GM21515 (cell line): ENCODE results near the gene C19orf85.

Experiments
- ATAC-seq: cut with Tn5 transposase; IDR thresholded peaks from one replicate; pipeline ENCODE4 v1.9.1; 2021; ENCODE audit not compliant: unreplicated experiment

C19orf85 gene

DNA sequence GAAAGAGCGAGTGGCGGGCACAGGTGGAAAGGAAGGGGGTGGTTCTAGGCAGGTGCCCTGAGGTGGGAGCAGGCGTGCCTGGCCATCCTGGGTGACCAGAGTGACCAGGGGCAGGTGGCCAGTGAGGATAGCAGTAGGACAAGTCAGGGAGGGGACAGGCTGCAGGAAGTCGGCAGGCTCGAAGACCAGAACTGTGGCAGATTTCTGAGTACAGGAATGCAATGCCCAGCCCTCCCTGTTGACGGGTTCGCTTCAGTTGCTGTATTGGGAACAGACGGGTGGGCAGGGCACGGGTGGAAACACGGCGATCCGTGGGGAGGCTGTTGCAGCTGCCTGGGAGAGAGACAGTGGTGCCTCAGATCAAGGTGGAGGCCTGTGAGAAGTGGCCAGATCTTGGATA lies 13.8 kb upstream of the C19orf85 start:
- ATAC-seq = no peak

DNA sequence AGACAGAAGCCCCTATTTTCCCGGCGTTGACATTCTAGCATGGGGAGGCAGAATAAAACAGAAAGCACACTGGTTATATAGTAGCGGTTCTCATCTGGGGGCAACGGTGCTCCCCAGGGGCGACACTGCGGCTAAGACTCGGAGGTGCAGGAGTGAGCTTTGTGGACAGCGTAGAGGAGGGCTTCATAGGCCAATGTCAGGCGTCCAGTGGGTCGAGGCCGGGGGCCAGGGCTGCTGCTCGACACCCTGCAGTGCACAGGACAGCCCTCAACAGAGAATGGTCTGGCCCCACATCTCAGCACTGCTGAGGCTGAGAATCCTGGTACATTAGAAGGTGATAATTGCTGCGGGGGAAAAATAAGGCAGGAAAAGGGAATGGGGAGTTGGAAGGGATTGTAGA lies 13.4 kb upstream of the C19orf85 start:
- ATAC-seq = no peak

DNA sequence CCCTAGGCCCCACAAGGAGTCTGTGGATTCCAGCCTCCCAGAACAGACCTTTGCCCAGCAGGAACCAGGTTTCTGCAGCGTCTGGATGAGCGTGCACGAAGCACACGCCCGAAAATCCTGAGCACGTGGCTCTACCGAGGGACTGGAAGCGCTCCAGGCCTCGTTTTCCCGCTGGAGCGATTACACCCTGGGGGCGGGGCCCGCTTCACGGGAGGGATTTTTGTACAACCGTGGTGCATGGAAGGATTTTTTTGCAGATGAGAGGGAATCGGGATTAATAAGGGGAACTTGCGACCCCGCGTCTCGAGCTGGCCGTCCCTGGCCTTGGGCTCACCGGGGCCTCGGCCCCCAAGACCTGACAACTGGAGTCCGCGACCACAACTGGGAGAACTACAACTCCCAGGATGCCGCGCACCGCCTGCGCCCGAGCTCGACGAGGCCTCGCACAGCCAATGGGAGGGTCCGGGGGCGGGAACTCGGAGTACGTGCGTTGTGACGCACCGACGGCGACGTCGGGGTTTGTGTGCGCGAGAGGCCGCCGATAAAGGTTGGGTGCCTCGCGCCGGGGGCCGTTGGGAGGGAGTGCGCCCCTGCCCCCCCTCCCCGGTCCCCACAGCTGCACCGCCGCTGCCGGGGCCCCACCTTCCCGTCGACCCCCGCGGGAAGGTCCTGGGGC lies 11.7 kb upstream of the C19orf85 start, which contains the start of gene ZNF628:
TSS of gene ZNF628 (plus strand) at position 518 of the 676 bp plus-strand sequence. CDS start 3,294 bp downstream, outside the sequence.
- peak; percentile 82 for ATAC-seq

DNA sequence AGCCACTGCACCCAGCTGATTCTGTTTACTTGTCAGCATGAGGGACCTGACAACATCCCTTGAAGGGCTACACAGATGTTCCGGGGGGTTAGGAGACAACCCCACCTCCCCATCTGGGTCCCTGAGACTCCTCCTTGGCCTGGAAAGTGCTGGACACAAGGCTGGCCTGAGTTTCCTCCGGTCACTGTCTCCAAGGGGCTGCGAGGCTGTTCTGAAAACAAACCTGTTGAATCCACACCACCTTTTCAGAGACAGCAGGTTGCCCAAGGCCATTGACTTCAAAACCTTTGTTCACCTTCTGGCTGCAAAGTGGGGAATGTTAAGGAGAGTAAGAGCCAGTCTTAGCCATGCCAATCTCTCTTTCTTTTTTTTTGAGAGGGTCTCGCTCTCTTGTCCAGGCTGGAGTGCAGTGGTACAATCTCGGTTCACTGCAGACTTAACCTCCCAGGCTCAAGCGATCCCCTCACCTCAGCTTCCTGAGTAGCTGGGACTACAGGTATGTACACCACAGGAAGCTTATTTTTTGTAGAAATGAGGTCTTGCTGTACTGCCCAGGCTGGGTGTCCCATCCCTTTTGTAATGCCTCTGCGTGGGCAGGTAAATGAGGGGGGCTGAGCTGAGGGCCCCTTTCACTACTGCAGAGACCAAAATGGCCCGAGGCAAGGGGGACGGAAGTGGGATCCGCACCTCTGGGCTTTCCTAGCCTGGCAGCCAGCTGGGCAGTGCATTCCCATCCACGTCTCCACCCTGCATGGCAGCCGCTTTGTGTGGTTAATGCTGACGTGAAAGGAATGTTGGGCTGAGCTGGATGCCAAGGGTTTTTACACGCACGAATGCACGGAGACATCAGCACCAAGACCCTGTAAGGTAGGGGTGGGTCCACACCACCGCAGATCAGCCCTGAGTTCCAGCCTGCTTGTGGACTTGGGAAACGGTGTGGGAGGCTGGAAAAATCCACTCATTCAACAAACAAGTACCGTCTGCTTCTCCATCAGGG lies 10.0 kb upstream of the C19orf85 start:
- no peak for ATAC-seq

DNA sequence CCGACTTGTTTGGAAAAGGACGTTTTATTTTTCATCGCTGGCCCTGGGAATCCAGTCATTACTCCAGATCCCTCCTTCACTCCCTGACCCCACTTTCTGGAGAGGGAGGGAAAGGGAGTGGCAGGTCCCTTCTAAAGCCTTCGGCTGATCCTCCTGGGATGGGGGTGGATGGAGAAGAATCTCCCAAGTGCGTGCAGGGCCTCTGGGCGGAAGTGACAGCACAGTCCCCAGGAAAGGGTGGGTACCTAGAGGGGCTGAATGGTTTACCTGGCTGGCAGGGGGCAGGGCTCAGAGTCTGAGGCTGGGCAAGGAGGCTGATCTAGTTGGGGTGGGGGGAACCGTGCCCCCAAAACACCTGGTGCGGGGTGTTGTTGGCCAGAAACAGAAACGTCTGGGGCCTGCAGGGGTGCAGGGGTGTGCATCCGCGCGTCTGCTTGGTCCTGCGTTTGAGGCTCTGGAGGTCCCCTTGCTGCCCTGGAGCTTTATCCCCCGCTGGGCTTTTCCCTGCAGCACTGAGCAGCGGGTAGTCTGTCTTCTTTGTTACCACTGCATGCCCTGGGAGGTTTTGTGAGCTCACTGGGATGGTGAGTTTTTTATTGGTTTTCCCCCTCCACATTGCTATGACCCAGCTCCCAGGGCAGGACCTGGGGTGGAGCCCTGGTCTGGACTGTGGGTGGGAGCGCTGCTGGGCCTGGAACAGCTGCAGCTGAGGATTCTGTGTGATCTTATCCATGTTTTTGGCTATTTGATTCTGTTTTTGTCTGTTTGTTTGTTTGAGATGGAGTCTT lies 8.9 kb upstream of the C19orf85 start:
- no peak for ATAC-seq

DNA sequence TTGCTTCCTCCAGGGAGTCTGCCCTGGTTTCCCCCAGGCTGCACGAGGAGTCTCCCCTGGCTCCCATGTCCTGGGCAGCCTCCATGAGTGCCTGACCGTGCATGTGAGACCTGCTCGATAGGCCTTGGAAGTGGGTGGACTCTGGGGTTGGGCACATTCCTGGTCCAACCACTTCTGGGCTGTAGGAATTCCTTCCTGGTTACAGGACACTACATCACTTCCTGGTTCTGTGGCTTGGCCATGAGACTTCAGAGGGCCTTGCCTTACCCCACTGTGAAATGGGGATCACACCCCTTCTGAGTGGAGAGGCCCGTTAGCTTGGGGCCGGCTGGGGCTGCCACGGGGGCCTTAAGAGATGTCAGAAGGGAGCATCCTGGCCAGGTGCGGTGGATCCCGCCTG lies 7.9 kb upstream of the C19orf85 start:
- ATAC-seq = no peak

DNA sequence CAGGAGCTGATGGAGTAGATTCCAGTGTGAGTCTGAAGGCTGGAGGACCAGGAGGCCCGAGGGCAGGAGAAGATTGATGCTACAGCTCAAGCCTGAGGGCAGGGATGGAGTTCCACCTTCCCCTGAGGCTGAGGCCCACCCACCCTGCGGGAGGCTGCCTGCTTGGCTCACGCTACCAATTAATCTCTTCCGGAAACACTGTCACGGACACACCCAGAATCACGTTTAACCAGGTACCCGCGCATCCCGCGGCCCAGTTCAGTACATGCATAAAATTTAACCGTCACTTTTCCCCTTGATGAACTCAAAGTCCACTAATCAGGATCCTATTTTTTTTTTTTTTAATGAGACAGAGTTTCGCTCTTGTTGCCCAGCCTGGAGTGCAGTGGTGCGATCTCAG lies 6.7 kb upstream of the C19orf85 start:
- no peak for ATAC-seq

DNA sequence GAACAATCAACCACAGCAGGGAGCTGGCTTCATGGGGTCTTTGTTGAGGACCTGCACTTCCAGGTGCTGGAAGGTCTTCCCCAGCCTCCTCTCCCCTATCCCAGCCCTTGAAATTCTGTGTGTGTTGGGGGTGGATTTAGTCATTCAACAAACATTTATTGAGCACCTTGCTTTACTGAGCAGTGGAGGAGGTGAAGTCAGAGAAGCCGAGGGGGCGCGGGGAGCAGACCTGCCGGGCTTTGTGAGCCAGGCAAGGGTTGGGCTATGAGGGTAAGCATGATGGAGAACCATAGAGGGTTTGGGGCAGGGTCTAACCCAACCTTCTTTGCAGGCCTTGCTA lies 3.5 kb upstream of the C19orf85 start:
- ATAC-seq = no peak

DNA sequence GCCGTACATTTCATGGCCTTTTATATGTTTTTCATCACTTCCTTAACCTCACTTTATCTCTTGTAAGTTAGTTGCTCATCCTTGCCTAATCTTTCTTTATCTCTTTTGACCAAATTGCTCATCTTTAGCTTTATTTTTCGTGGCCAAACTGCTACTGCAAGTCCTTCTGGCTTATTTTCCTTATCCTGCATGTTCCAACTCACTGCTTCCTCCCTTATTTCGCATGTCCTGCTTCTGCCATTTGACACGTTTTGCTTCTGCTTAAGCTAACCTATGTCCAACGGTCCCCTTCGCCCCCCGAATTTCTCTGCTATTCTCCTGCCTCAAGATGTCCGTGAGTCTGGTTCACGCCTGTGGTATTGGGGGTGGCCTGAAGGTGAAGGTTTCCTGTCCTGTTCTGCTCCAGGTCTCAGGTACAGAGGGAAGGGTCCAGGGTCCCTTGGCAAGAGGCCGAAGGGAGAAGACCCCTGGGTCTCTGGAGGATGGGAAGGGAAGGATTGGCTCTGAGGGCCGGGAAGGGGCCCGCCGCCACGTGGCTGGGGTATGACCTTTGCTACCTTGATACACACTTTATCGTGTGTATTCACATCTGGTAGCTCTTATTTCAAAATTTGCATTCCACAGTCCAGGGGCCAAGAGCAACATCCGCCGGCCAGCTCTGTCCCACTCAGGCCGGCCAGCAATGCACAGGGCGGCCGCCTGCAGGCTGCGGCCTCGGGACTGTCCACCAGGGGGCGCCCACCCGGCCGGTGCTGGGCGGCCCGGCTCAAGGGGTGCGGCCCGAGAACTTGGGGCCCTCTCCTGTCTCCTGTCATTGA lies 2.9 kb upstream of the C19orf85 start:
- no peak for ATAC-seq

DNA sequence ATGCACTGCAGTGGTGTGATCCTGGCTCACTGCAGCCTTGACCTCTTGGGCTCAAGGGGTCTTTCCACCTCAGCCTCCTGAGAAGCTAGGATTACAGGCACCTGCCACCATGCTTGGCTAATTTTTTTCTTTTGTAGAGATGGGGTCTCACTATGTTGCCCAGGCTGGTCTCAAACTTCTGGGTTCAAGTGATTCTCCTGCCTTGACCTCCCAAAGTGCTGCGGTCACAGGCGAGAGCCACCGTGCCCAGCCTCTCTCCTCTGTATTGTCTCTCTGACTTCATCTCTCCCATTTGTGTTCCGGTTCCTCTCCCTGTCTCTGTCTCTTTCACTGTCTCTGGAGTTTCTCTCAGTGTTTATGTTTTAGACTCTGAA lies 1.7 kb upstream of the C19orf85 start:
- ATAC-seq = no peak

DNA sequence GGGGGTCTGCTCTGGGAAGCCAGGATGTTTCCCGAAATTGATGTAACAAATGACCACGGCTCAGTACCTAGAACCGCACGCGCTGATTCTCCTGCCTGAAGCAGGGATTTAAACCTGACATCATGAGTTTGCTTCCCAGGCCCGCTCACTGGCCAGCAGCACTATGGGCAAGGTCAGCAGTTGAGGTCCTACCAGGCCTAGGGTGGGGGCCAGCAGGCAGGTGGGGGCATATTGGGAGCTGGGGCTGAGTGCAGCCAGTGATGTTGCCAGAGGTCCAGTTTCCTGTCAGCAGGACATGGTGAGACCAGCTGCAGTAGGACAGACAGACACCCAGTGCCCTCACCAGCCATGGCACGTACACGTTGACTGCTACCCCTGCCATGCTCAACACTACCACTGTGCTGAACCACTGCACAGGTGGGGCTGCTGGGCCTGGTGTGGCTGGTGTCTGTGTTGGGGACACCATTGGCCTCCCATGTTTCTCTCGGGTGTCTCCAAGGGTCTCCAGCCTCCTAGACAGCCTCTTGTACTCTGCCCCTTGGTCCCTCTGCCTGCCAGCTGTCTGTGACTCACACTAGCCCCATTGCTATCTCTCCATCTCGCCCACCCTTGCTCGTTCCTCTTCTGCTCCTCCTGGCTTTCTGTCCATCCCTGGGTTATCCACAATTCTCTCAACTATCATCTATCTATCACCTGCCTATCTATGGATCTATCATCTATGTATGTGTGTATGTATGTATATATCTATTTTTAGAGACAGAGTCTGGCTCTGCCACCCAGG lies 1.1 kb upstream of the C19orf85 start:
- no peak for ATAC-seq

DNA sequence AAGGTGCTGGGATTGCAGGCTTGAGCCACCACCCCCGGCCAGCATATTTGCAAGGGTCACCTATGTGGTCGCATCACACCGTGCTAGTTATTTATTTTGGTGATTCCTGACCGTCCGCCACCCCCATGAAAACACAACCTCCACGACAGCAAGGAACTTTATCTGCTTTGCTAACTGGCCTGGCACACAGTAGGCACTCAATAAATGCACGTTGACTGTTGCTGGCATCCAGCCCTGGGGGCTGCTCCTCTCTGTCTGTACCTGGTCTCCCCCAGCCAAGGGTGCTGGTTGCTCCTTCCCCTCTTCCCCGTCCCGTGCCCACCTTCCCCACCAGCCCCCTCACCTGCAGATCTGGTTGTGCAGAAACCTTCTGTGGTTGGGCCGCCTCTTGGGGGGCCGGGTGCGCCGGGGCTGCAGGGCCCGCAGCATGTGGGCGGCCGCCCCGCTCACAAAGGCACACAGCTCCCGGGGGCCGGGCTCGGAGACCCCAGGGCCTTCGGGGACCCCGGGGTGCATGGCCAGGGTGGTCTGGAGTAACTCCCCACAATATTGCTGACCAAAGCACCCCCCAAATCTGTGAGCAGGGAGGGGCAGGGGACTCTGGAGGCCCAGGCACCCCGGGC lies 401 bp downstream of the C19orf85 start:
- ATAC-seq = no peak

DNA sequence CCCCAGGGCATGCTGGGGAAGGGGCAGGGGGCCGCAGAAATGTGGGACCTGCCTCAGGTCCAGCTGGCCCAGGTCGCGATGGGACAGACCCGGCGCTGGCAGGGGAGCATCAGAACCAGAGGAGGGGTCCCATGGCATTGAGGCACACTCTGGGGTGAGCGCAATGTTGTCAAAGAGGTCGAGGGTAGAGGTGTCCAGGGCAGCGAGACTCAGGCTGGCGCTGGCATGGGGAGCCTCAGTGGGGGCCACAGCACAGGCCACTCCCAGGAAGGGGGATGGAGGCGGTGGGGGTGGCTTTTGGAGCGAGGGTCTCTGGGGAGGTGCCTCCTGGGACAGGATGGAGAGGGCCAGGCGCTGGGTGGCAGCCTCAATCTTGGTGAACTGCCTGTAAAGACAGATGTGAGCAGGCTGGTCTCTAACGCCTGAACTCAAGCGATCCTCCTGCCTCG lies 944 bp downstream of the C19orf85 start:
- no peak for ATAC-seq

DNA sequence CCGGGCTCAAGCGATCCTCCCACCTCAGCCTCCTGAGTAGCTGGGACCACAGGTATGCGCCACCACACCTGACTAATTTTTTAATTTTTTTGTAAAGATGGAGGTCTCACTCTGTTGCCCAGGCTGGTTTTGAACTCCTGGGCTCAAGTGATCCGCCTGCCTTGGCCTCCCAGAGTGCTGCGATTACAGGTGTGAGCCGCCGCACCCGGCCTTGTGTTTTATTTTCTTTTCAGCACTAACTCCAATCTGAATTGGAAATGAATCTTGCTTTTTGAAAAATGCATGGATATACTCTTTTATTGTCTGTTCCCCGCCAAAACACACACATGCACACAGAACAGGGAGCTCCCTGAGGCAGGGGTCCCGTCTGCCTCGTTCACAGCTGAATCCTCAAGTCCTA lies 1.8 kb downstream of the C19orf85 start:
- ATAC-seq = no peak

DNA sequence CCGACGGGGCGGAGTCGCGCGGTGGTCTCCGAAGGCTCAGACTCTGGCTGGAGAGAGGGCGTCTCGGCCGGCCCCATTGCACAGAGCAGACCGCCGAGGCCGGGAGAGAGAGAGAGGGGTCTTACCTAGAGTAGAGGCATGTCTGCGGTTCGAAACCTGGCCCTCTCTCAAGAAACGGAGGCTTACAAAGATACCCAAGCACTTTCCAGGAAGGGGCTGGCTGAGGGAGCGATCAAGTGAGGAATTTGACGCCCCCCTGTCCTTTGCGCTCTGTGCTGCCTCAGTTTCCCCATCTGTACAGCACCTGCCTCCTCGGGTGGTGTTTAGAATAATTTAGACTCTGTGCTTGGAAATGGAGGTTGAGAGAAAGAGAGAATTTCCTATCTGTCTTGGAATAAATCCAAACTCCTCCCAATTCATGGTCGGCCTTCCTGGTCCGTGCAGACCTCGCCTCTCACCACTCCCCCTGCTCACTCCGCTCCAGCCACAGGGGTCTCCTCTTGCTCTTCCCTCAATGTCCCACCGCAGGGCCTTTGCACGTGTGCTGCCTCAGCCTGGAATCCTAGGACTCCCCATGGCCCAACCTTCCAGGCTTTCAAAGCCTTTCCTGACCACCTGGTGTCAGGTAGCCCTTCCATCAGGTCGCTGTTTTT lies 2.5 kb downstream of the C19orf85 start:
- no peak for ATAC-seq

DNA sequence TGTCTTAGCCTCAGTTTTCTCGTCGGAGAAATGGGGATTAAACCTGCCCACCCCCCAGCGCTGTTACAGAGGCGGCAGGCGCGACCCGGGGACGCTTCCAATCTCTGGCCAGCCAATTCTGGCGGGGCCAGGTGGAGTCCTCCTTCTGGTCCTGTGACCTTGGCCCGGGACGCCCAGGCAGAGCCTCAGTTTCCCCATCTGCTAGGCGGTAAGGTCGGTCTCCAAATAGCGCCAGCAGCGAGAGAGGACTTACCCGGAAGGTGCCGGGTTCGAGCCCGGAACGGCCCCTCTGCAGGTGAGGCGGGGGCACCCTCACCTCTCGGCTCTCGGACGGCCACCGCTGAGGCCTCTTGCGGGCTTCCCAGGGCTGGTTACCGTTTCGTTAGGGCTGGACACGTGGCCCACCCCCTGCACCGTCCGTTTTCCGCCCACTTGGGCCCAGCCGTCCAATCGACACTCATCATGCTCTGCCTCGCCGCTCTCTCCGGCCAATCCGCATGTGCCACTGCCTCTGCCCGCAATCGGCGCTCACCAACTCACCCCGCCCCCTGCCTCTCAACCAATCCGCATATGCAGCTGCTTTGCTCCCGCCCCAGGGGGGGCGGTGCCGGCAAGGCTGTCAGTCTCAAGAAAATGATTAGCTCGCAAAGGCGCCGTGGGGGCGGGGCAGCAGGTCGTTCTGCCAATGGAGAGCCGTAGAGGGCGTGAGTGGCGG lies 3.1 kb downstream of the C19orf85 start, which contains the start of gene ISOC2:
TSS of gene ISOC2 (minus strand) at position 384 of the 715 bp plus-strand sequence. CDS start 5,156 bp downstream, outside the sequence.
- ATAC-seq = peak; percentile 89

DNA sequence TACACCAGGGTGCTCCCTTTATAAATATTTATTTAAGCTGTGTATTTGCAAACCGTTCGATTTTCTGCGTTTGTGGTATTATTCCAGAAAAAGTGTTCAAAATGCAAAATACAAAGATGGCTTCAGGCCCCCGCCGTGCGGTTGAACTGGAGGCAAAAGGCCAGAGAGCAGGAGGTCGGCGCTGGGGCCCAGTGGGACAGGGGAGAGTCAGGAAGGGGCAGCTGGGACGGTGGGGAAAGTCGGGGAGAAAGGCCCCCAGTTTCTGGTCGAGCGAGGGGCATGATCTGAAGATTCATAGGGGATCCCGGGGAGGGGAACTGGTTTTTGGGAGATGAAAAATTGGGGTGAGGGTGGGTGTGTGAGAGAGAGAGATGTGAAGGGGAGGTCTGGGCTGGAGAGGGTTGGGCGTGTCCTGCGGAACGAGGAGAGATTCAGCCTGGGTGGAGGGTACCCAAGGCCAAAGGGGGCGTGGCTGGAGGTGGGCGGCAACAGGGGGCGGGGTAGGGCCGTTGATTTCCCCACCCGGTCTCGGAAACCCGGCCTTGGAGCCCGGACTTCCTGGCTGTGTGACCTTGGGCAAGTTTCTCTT lies 3.8 kb downstream of the C19orf85 start:
- ATAC-seq = no peak
